PC-3 (cell line): ENCODE data around the gene MALRD1. TPM values are rescaled to one million over a fixed set of nuclear protein-coding genes. Genes with fewer than 3 reads are reported as not detected.

ENCODE experiments used
- ATAC-seq: fragments of 200-7000 bp; cut with Tn5 transposase; 2 replicates; pipeline ENCODE4 v1.9.1; 2020; ENCODE audit warnings: mild to moderate bottlenecking, moderate library complexity
- BruUV-seq: library from RNA; stranded (reverse); fragments of 400-500 nt; replicated peaks from 2 replicates; lab custom pipeline; 2021; lab: Mats Ljungman, UMichigan
- CTCF ChIA-PET: fragments of 300-600 bp; sonication (Branson Sonifier 250); formaldehyde crosslinking; loops from one replicate; lab custom pipeline; 2022; ENCODE audit warnings: antibody characterized with exemption; lab: Charles Lee
- POLR2A ChIA-PET: fragments of 300-600 bp; sonication (Branson Sonifier 250); formaldehyde crosslinking; loops from one replicate; lab custom pipeline; 2022; ENCODE audit warnings: antibody characterized with exemption; ENCODE audit not compliant: unreplicated experiment; lab: Charles Lee
- DNase-seq: peaks from one replicate; pipeline ENCODE4 v3.0.0-alpha.2; 2015
- H2AFZ ChIP-seq: fragments of 300-600 bp; sonication (generic); 2 replicates; pipeline ENCODE4 v1.6.0; 2016; ENCODE audit warnings: antibody characterized with exemption, low read length
- H3F3A ChIP-seq: fragments of 300-600 bp; sonication (generic); one replicate; pipeline ENCODE4 v1.6.0; 2017; ENCODE audit warnings: antibody characterized with exemption, low read length, control low read depth, mild to moderate bottlenecking; ENCODE audit not compliant: unreplicated experiment
- H3K27ac ChIP-seq: fragments of 300-600 bp; sonication (generic); 2 replicates; pipeline ENCODE4 v1.5.1; 2016; ENCODE audit warnings: mild to moderate bottlenecking, low read length
- H3K27me3 ChIP-seq: fragments of 300-600 bp; sonication (generic); 2 replicates; pipeline ENCODE4 v1.6.1; 2016; ENCODE audit warnings: low read length, mixed read lengths
- H3K36me3 ChIP-seq: fragments of 300-600 bp; sonication (generic); 2 replicates; pipeline ENCODE4 v1.6.1; 2016; ENCODE audit warnings: low read depth, mixed run types, low read length, mixed read lengths
- H3K4me1 ChIP-seq: fragments of 300-600 bp; sonication (generic); 2 replicates; pipeline ENCODE4 v1.5.1; 2016; ENCODE audit warnings: low read length; ENCODE audit not compliant: insufficient read depth
- H3K4me2 ChIP-seq: fragments of 300-600 bp; sonication (generic); 2 replicates; pipeline ENCODE4 v1.6.0; 2016; ENCODE audit warnings: low read length
- H3K4me3 ChIP-seq: fragments of 300-600 bp; sonication (generic); 2 replicates; pipeline ENCODE4 v1.5.1; 2016; ENCODE audit warnings: mild to moderate bottlenecking, low read length, mixed read lengths
- H3K79me2 ChIP-seq: fragments of 300-600 bp; sonication (generic); 2 replicates; pipeline ENCODE4 v1.6.1; 2017; ENCODE audit warnings: low read length, mixed read lengths
- H3K9ac ChIP-seq: fragments of 300-600 bp; sonication (generic); 2 replicates; pipeline ENCODE4 v1.6.0; 2016; ENCODE audit warnings: mild to moderate bottlenecking, low read length
- H3K9me2 ChIP-seq: fragments of 300-600 bp; sonication (generic); replicated peaks from 2 replicates; pipeline ENCODE4 v1.6.1; 2016; ENCODE audit warnings: mixed run types, low read length, mixed read lengths
- H3K9me3 ChIP-seq: fragments of 300-600 bp; sonication (generic); 2 replicates; pipeline ENCODE4 v1.6.1; 2016; ENCODE audit warnings: low read length, mixed read lengths
- H4K20me1 ChIP-seq: fragments of 300-600 bp; sonication (generic); 2 replicates; pipeline ENCODE4 v1.6.1; 2016; ENCODE audit warnings: low read length, mixed read lengths
- EZH2 ChIP-seq: fragments of 300-600 bp; sonication (generic); IDR thresholded peaks from one replicate; pipeline ENCODE4 v1.6.1; 2017; ENCODE audit warnings: antibody characterized with exemption, mild to moderate bottlenecking, low read length; ENCODE audit not compliant: unreplicated experiment
- EZH2phosphoT487 ChIP-seq: fragments of 300-600 bp; sonication (generic); IDR thresholded peaks from 2 replicates; pipeline ENCODE4 v1.6.1; 2018; ENCODE audit warnings: mild to moderate bottlenecking, antibody characterized with exemption, low read length, borderline replicate concordance
- intact Hi-C: fragments of 100-400 bp; cut with micrococcal nuclease; formaldehyde crosslinking; loops from 2 replicates; pipeline ENCODE4 v1.9.0; 2023
- total RNA-seq: library from RNA; depleted of rRNA; stranded (reverse); fragments of >200 nt; gene quantifications from 2 replicates; pipeline ENCODE4 v1.2.3, GENCODE V29; 2014
- TF ChIP-seq, protein P1 (sequence below): fragments of 300-600 bp; sonication (generic); conservative IDR thresholded peaks from 2 replicates; pipeline ENCODE4 v1.5.1; 2017; ENCODE audit warnings: antibody characterized with exemption, low read depth, mild to moderate bottlenecking, low read length

The MALRD1 gene
- total RNA-seq, 1 experiment from 2014 or later: not detected

DNA sequence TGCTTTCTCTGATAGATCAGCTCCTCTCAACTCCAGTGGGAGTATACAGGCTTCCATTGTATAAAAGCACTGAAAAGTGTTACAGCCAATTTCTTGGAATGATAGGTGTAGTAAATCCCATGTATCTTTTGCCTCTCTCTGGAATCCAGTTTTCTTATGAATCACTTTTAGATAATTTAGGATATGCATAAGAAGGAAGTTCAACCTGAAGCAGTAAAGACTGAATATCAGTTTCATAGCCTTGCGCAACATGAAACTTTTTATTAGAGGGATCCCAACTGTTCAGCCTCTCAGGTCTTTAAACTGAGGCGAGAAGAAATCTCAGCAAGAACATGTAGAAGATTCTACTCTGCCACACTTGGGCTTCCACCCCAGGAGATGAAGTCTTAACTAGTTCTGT is 280.0 kb downstream of the MALRD1 start:
- H3F3A ChIP-seq: no peaks in the 10 kb centered on the region
- H3K27me3 ChIP-seq: no peaks in the 10 kb centered on the region
- ATAC-seq (no peak), DNase-seq (peak; percentile 26)
- H3K9me2 ChIP-seq: no peaks in the 10 kb centered on the region
- H3K27ac ChIP-seq: no peak overlapping the region
- no peaks in the 10 kb centered on the region for H3K9me3 ChIP-seq
- H3K9ac ChIP-seq: no peak overlapping the region
- intact Hi-C loops: no loop called here
- ChIA-PET CTCF (no interaction called here), POLR2A (no interaction called here)
- no peak overlapping the region for H3K4me2 ChIP-seq
- H2AFZ ChIP-seq: no peak overlapping the region
- H3K4me3 ChIP-seq: no peak overlapping the region
- H3K36me3 ChIP-seq: no peaks in the 10 kb centered on the region
- no peak for TF ChIP-seq EZH2phosphoT487
- TF ChIP-seq EZH2: no peak
- TF ChIP-seq, protein P1, sequence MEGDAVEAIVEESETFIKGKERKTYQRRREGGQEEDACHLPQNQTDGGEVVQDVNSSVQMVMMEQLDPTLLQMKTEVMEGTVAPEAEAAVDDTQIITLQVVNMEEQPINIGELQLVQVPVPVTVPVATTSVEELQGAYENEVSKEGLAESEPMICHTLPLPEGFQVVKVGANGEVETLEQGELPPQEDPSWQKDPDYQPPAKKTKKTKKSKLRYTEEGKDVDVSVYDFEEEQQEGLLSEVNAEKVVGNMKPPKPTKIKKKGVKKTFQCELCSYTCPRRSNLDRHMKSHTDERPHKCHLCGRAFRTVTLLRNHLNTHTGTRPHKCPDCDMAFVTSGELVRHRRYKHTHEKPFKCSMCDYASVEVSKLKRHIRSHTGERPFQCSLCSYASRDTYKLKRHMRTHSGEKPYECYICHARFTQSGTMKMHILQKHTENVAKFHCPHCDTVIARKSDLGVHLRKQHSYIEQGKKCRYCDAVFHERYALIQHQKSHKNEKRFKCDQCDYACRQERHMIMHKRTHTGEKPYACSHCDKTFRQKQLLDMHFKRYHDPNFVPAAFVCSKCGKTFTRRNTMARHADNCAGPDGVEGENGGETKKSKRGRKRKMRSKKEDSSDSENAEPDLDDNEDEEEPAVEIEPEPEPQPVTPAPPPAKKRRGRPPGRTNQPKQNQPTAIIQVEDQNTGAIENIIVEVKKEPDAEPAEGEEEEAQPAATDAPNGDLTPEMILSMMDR: no peak
- BruUV-seq: no TSS peak
- no peaks in the 10 kb centered on the region for H4K20me1 ChIP-seq
- H3K4me1 ChIP-seq: 0 out of 2 replicates have a peak, but pooled peaks cover 6% of the 10 kb centered on the region
- H3K79me2 ChIP-seq: no peaks in the 10 kb centered on the region

DNA sequence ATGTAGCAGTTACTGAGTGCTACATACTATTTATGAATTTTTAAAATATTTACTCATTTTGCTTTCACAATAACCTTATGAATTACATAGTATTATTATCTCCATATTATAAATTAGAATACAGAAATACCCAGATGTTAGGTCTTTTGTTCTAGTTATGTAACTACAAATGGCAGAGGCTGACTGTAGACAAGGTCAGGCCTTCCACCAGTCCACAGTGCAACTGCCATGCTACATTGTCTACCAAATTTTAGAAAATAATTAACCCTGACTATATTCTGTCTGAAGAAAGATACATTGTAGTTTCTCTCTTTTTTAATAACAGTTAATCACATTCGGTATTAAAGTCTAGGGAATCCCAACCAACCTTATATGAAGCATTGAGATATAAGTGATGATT is 280.9 kb downstream of the MALRD1 start:
- ATAC-seq: no peak
- no peak for TF ChIP-seq EZH2phosphoT487
- TF ChIP-seq EZH2: no peak
- TF ChIP-seq, protein P1: no peak
- no peaks in the 10 kb centered on the region for H3K79me2 ChIP-seq
- no peaks in the 10 kb centered on the region for H3K36me3 ChIP-seq
- H3K4me1 ChIP-seq: 0 out of 2 replicates have a peak, but pooled peaks cover 6% of the 10 kb centered on the region
- DNase-seq: no peak
- intact Hi-C loops: no loop called here
- H3K9me2 ChIP-seq: no peaks in the 10 kb centered on the region
- BruUV-seq: no TSS peak
- H3F3A ChIP-seq: no peaks in the 10 kb centered on the region
- no peaks in the 10 kb centered on the region for H3K9me3 ChIP-seq
- H3K4me2 ChIP-seq: no peak overlapping the region
- no peak overlapping the region for H3K27ac ChIP-seq
- H3K4me3 ChIP-seq: no peak overlapping the region
- no peaks in the 10 kb centered on the region for H3K27me3 ChIP-seq
- H3K9ac ChIP-seq: no peak overlapping the region
- no peaks in the 10 kb centered on the region for H4K20me1 ChIP-seq
- ChIA-PET CTCF (no interaction called here), POLR2A (no interaction called here)
- H2AFZ ChIP-seq: no peak overlapping the region

DNA sequence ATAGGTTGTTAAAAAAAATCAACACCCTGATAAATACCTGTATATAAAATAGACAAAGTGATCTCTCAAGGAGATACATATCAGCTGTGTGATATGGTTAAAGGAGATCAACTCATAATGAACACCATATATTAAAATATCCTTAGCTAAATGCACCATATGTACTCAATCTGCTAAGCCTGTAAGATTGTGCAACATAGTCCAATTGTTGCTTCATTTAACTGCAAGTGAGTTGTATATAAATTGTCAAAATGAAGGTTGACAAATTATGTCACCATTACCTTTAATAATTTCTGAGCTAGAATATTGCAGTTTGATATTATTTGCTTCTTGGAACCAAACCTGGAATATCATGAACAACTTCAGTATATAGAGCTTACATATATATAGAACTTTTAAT is 283.7 kb downstream of the MALRD1 start:
- no peak overlapping the region for H3K4me3 ChIP-seq
- no peak overlapping the region for H2AFZ ChIP-seq
- no peaks in the 10 kb centered on the region for H4K20me1 ChIP-seq
- ChIA-PET POLR2A (no interaction called here), CTCF (no interaction called here)
- TF ChIP-seq, protein P1: no peak
- TF ChIP-seq EZH2phosphoT487 (no peak), EZH2 (no peak)
- H3K4me1 ChIP-seq: no peaks in the 10 kb centered on the region
- DNase-seq (no peak), ATAC-seq (no peak)
- no peaks in the 10 kb centered on the region for H3K27me3 ChIP-seq
- H3K9me3 ChIP-seq: no peaks in the 10 kb centered on the region
- H3K27ac ChIP-seq: no peak overlapping the region
- BruUV-seq: no TSS peak
- no peaks in the 10 kb centered on the region for H3K9me2 ChIP-seq
- no peaks in the 10 kb centered on the region for H3F3A ChIP-seq
- no peak overlapping the region for H3K9ac ChIP-seq
- intact Hi-C loops: no loop called here
- H3K79me2 ChIP-seq: no peaks in the 10 kb centered on the region
- no peaks in the 10 kb centered on the region for H3K36me3 ChIP-seq
- H3K4me2 ChIP-seq: no peak overlapping the region
